Effector memory CD4-positive, alpha-beta T cell (primary cell): ENCODE measurements around the gene KIF26B.

Experiments used
- DNase-seq, 3 donors: peaks; one replicate each; pipeline ENCODE4 v3.0.0-alpha.2; 2020
- H3K27ac ChIP-seq: 2 replicates; pipeline ENCODE4 v1.7.0; 2013; ENCODE audit warnings: mild to moderate bottlenecking, low read length, moderate library complexity; ENCODE audit not compliant: insufficient read depth, poor library complexity, severe bottlenecking
- H3K27me3 ChIP-seq: replicated peaks from 2 replicates; pipeline ENCODE4 v1.7.0; 2013; ENCODE audit warnings: mild to moderate bottlenecking, low read length; ENCODE audit not compliant: insufficient read depth, control insufficient read depth, poor library complexity, severe bottlenecking
- H3K36me3 ChIP-seq: 2 replicates; pipeline ENCODE4 v1.7.0; 2013; ENCODE audit warnings: mild to moderate bottlenecking, low read length, moderate library complexity; ENCODE audit not compliant: control insufficient read depth, insufficient read depth
- H3K4me1 ChIP-seq: 2 replicates; pipeline ENCODE4 v1.7.0; 2013; ENCODE audit warnings: low read length, mild to moderate bottlenecking; ENCODE audit not compliant: control insufficient read depth, insufficient read depth, poor library complexity, severe bottlenecking
- H3K4me3 ChIP-seq: 2 replicates; pipeline ENCODE4 v1.7.0; 2013; ENCODE audit warnings: low read length, low read depth, mild to moderate bottlenecking; ENCODE audit not compliant: insufficient read depth, poor library complexity, severe bottlenecking
- H3K9me3 ChIP-seq: 2 replicates; pipeline ENCODE4 v1.7.0; 2013; ENCODE audit warnings: mild to moderate bottlenecking, low read length, moderate library complexity; ENCODE audit not compliant: control insufficient read depth

KIF26B gene

DNA sequence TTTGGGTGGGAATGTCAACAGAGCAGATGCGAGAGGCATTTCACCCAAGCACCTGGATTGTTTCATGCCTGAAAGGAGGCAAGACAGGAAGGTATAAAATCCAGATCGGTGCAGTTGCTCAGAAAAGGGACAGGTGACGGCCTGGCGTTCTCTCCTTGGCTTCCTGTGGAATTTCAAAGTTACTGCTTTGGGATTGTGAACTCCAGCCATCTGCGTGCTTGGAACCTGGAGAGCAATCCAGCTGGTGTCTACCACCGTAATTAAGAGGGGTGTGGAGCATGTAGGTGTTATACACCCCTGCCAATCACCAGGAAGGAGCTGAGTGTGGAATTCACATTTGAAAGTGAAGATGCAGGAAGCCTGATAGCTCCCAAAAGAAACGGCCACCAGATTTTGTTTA is 286.1 kb downstream of the KIF26B start:
- DNase-seq: no peak
- H3K9me3 ChIP-seq: no peaks in the 10 kb centered on the region
- no peak overlapping the region for H3K4me3 ChIP-seq
- no peak overlapping the region for H3K27ac ChIP-seq
- no peaks in the 10 kb centered on the region for H3K36me3 ChIP-seq
- no peaks in the 10 kb centered on the region for H3K27me3 ChIP-seq
- no peaks in the 10 kb centered on the region for H3K4me1 ChIP-seq

DNA sequence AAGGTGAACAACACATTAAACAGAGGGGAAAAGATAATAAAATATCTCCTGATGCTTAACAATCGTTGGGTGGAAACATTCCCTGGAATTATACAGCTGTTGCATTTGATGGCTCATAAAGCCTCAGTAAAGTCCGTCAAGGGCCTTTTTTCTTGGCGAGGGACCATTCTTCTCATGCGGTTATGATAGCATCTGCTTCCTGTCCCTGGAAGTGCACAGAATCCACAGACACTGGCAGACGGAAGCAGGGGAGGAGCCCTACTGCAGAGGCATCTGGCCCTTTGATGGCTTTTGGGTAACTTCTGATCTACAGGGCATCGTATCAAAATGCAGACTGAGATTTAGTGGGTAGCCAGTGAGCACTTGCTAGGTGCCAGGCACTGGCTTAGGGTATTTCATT is 286.9 kb downstream of the KIF26B start:
- Histone ChIP-seq H3K27ac (no peak overlapping the region), H3K36me3 (no peaks in the 10 kb centered on the region), H3K27me3 (no peaks in the 10 kb centered on the region), H3K4me1 (no peaks in the 10 kb centered on the region), H3K4me3 (no peak overlapping the region), H3K9me3 (no peaks in the 10 kb centered on the region)
- no peak for DNase-seq

DNA sequence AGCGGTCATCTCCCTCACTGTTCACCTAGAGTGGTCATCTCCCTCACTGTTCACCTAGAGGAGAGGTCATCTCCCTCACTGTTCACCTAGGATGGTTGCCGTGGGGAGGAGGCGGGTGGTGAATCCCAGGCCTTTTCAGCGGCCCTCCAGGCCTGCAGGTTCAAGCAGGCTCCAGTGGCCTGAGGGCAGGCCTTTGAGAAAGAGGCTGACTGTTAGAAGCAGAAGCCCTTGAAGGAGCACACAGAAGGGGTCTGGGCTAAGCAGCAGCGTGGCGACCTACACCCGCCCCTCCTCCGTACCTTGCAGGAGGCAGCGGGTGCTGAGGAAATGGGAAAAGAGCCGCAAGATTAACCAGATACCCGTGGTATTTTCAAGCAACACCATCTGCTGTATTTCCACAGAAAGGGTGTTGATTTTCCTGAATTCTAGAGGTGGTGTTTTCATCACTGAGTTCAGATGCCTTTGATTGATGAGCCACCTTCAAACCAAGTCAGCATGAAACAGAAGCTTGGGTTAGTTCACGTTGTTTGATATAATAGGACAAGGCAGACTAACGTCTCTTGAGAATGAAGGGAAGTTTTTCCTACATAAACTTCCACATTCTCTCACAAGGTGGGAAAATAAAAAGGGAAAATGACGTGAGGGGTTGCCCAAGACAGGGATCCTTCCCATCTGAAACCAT is 289.5 kb downstream of the KIF26B start:
- Histone ChIP-seq H3K4me1 (no peaks in the 10 kb centered on the region), H3K27ac (no peak overlapping the region), H3K36me3 (no peaks in the 10 kb centered on the region), H3K4me3 (no peak overlapping the region), H3K9me3 (no peaks in the 10 kb centered on the region), H3K27me3 (no peaks in the 10 kb centered on the region)
- no peak for DNase-seq

- H3K9me3 ChIP-seq: no peaks in the 10 kb centered on the region
- H3K4me1 ChIP-seq: no peaks in the 10 kb centered on the region
- DNase-seq: no peak
- H3K4me3 ChIP-seq: no peak overlapping the region
- no peaks in the 10 kb centered on the region for H3K36me3 ChIP-seq
- H3K27ac ChIP-seq: no peak overlapping the region
- H3K27me3 ChIP-seq: no peaks in the 10 kb centered on the region
These were observed 290.2 kb downstream of the KIF26B start for GRCh38 chr1:245444945-245445344.

GRCh38 chr1:245448531-245448930 is 293.7 kb downstream of the KIF26B start:
- H3K36me3 ChIP-seq: no peaks in the 10 kb centered on the region

DNA sequence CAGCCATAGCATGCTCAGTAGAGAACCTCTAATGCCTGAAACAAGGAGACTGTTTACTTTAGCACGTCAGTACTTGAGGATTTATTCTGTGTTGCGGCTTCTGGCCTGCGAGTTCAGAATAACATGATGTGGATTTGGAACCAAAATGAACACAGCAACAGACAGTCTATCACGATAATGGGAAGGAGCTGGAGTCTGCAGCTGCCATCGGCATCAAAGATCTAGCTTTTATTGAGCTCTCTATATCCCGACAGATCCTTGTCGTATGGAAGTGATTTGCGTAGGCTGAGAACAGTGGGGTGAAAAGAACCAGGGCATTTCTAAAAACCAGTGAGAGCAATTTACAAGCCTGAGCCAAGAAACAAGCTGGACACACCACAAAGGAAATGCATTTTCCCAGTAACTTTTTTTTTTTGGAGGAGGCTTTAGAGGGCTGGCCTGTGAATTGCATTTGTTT is 294.2 kb downstream of the KIF26B start:
- Histone ChIP-seq H3K4me3 (no peak overlapping the region), H3K4me1 (no peaks in the 10 kb centered on the region), H3K27ac (no peak overlapping the region), H3K36me3 (no peaks in the 10 kb centered on the region), H3K27me3 (no peaks in the 10 kb centered on the region), H3K9me3 (no peaks in the 10 kb centered on the region)
- DNase-seq: no peak

More at GRCh38 chr1:245448531-245448930, 293.7 kb downstream of the KIF26B start:
- Histone ChIP-seq H3K9me3 (no peaks in the 10 kb centered on the region), H3K27me3 (no peaks in the 10 kb centered on the region), H3K4me3 (no peak overlapping the region), H3K4me1 (no peaks in the 10 kb centered on the region), H3K27ac (no peak overlapping the region)
- DNase-seq: no peak

- Histone ChIP-seq H3K27me3 (no peaks in the 10 kb centered on the region), H3K36me3 (no peaks in the 10 kb centered on the region), H3K9me3 (no peaks in the 10 kb centered on the region), H3K4me3 (no peak overlapping the region), H3K27ac (no peak overlapping the region), H3K4me1 (no peaks in the 10 kb centered on the region)
- no peak for DNase-seq
These were observed 298.8 kb downstream of the KIF26B start for GRCh38 chr1:245453541-245453940.

DNA sequence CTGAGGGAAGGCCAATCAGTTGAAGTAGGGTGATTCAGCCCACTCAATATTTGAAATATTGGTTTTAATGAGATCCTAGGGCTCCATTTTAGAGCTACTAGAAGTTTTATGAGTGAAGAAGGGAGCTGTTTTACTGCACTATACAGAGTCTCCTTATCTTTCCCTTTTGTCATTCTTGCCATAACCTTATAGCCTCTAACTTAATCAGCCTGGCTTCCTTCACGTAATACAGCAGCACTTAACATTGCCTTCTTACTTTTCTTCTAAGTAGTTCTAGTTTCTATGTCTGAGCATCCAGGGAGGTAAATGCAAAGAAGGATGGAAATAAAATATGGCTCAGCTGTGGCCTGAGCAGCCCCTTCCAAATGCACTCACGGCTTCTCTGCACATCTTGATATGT is 299.3 kb downstream of the KIF26B start:
- Histone ChIP-seq H3K9me3 (no peaks in the 10 kb centered on the region), H3K27ac (no peak overlapping the region), H3K27me3 (no peaks in the 10 kb centered on the region), H3K4me3 (no peak overlapping the region), H3K4me1 (no peaks in the 10 kb centered on the region), H3K36me3 (no peaks in the 10 kb centered on the region)
- no peak for DNase-seq

- no peaks in the 10 kb centered on the region for H3K4me1 ChIP-seq
- no peak for DNase-seq
These were observed 302.8 kb downstream of the KIF26B start for GRCh38 chr1:245457562-245457961.

GRCh38 chr1:245458234-245458633 is 303.4 kb downstream of the KIF26B start:
- Histone ChIP-seq H3K36me3 (no peaks in the 10 kb centered on the region), H3K4me1 (no peaks in the 10 kb centered on the region), H3K27ac (no peak overlapping the region), H3K27me3 (no peaks in the 10 kb centered on the region), H3K4me3 (no peak overlapping the region), H3K9me3 (no peaks in the 10 kb centered on the region)
- no peak for DNase-seq

More at GRCh38 chr1:245457562-245457961, 302.8 kb downstream of the KIF26B start:
- no peaks in the 10 kb centered on the region for H3K36me3 ChIP-seq
- no peak overlapping the region for H3K27ac ChIP-seq
- H3K4me3 ChIP-seq: no peak overlapping the region
- H3K9me3 ChIP-seq: no peaks in the 10 kb centered on the region
- H3K27me3 ChIP-seq: no peaks in the 10 kb centered on the region
